Activated T-helper 2 cell treated with anti-CD3 and anti-CD28 coated beads, Interferon-gamma antibody, Interleukin-2, Interleukin-4, amounts not matched to agents 10 μg/mL and 5 μg/mL and 100 μg/mL, durations not matched to agents 14 hours and 24 hours and 36 hours (primary cell): ENCODE data around the gene MT1H. TPM values are rescaled to one million over a fixed set of nuclear protein-coding genes. Genes with fewer than 3 reads are reported as not detected.
A peak's percentile ranks its signal among the peaks of the same experiment; 100 is the strongest.
"Not testable (repeated sequence)": the region's sequence is repeated elsewhere in the genome, so short reads cannot be mapped to it uniquely, and the experiment has no call there.

Experiments
- DNase-seq: peaks from one replicate; pipeline ENCODE4 v3.0.0; 2021; ENCODE audit warnings: low spot score
- H3K27ac Mint-ChIP-seq: one replicate; pipeline ENCODE4 v1.8.0; 2021; ENCODE audit warnings: mixed read lengths
- H3K27me3 Mint-ChIP-seq: one replicate; pipeline ENCODE4 v1.8.0; 2021; ENCODE audit warnings: low read depth, mixed read lengths
- H3K36me3 Mint-ChIP-seq: one replicate; pipeline ENCODE4 v1.8.0; 2021; ENCODE audit warnings: low read depth, mixed read lengths
- H3K4me1 Mint-ChIP-seq: one replicate; pipeline ENCODE4 v1.8.0; 2021; ENCODE audit warnings: low read depth, mixed read lengths
- H3K4me3 Mint-ChIP-seq: one replicate; pipeline ENCODE4 v1.8.0; 2021; ENCODE audit warnings: low read depth, mild to moderate bottlenecking, moderate library complexity, mixed read lengths
- H3K9me3 Mint-ChIP-seq: one replicate; pipeline ENCODE4 v1.8.0; 2021; ENCODE audit warnings: mixed read lengths
- intact Hi-C: fragments of 100-400 bp; cut with micrococcal nuclease; formaldehyde crosslinking; loops from one replicate; pipeline ENCODE4 v1.15.1; 2023
- total RNA-seq: library from RNA; stranded (reverse); gene quantifications from 2 replicates; pipeline ENCODE4 v1.2.3, GENCODE V29; 2022

The MT1H gene
- total RNA-seq, 1 donor from 2014 or later, result not detected

- Mint-ChIP-seq H3K36me3 (no peaks in the 10 kb centered on the region), H3K9me3 (no peaks in the 10 kb centered on the region), H3K27me3 (peaks cover 19% of the 10 kb centered on the region), H3K27ac (no peak overlapping the region), H3K4me3 (peak overlapping the region; percentile 96), H3K4me1 (peaks cover 21% of the 10 kb centered on the region)
- DNase-seq, result no peak
- intact Hi-C loops, result no loop called here
These were observed 11.2 kb upstream of the MT1H start for GRCh38 chr16:56658327-56658875.

GRCh38 chr16:56662357-56663354 is 7.0 kb upstream of the MT1H start:
- intact Hi-C loops, result no loop called here
- Mint-ChIP-seq H3K9me3 (no peaks in the 10 kb centered on the region), H3K27me3 (peaks cover 31% of the 10 kb centered on the region), H3K4me3 (peak overlapping the region; percentile 73), H3K36me3 (no peaks in the 10 kb centered on the region), H3K4me1 (peaks cover 35% of the 10 kb centered on the region), H3K27ac (peak overlapping the region; percentile 70)
- no peak for DNase-seq

GRCh38 chr16:56664506-56664905 is 5.1 kb upstream of the MT1H start:
- Mint-ChIP-seq H3K27me3 (peaks cover 41% of the 10 kb centered on the region), H3K27ac (no peak overlapping the region), H3K9me3 (no peaks in the 10 kb centered on the region), H3K36me3 (no peaks in the 10 kb centered on the region), H3K4me3 (no peak overlapping the region), H3K4me1 (peaks cover 42% of the 10 kb centered on the region)
- intact Hi-C loops, result no loop called here
- DNase-seq, result no peak

- not testable (repeated sequence) for H3K27ac Mint-ChIP-seq, H3K9me3 Mint-ChIP-seq, H3K4me3 Mint-ChIP-seq, H3K36me3 Mint-ChIP-seq, DNase-seq
- intact Hi-C loops, result loop anchor here (5.0 kb wide), 1 partner anchor 33 kb away; the partner anchor contains the start of gene MT1M
- peaks cover 42% of the 10 kb centered on the region for H3K4me1 Mint-ChIP-seq
- peaks cover 46% of the 10 kb centered on the region for H3K27me3 Mint-ChIP-seq
These were observed 4.0 kb upstream of the MT1H start for GRCh38 chr16:56665286-56666261.

GRCh38 chr16:56667581-56668571 is 1.7 kb upstream of the MT1H start, which contains the start of gene MT1G:
Gene MT1G, minus strand, starts transcription at chr16:56668065. Its CDS starts 72 bp downstream, at chr16:56667993.
- Mint-ChIP-seq H3K36me3 (no peaks in the 10 kb centered on the region), H3K9me3 (no peaks in the 10 kb centered on the region), H3K4me3 (no peak within 1 kb of the TSS), H3K27me3 (peaks cover 46% of the 10 kb centered on the region), H3K4me1 (peaks cover 49% of the 10 kb centered on the region), H3K27ac (no peak within 1 kb of the TSS)
- DNase-seq, result peak; percentile 40
- intact Hi-C loops, result loop anchor here (2.0 to 5.0 kb wide), 3 partner anchors 15 to 57 kb away; partner anchors contain the start of genes MT1M and MT1X

- intact Hi-C loops, result loop anchor here (2.0 to 5.0 kb wide), 3 partner anchors 13 to 59 kb away; partner anchors contain the start of genes MT1M and MT1X
- no peak overlapping the region for H3K4me3 Mint-ChIP-seq
- no peaks in the 10 kb centered on the region for H3K36me3 Mint-ChIP-seq
- H3K9me3 Mint-ChIP-seq, result no peaks in the 10 kb centered on the region
- peaks cover 45% of the 10 kb centered on the region for H3K4me1 Mint-ChIP-seq
- no peak for DNase-seq
- peaks cover 43% of the 10 kb centered on the region for H3K27me3 Mint-ChIP-seq
- H3K27ac Mint-ChIP-seq, result no peak overlapping the region
These were observed 416 bp downstream of the MT1H start for GRCh38 chr16:56669840-56670619.

- H3K4me1 Mint-ChIP-seq, result peaks cover 43% of the 10 kb centered on the region
- peaks cover 47% of the 10 kb centered on the region for H3K27me3 Mint-ChIP-seq
- H3K9me3 Mint-ChIP-seq, result no peaks in the 10 kb centered on the region
- no peak for DNase-seq
- H3K27ac Mint-ChIP-seq, result no peak overlapping the region
- intact Hi-C loops, result no loop called here
- H3K4me3 Mint-ChIP-seq, result no peak overlapping the region
- no peaks in the 10 kb centered on the region for H3K36me3 Mint-ChIP-seq
These were observed 963 bp downstream of the MT1H start for GRCh38 chr16:56670620-56670934.

GRCh38 chr16:56671691-56672090 is 2.1 kb downstream of the MT1H start:
- Mint-ChIP-seq H3K27me3 (peaks cover 44% of the 10 kb centered on the region), H3K4me1 (peaks cover 45% of the 10 kb centered on the region)
- DNase-seq, H3K27ac Mint-ChIP-seq, H3K9me3 Mint-ChIP-seq, H3K4me3 Mint-ChIP-seq, H3K36me3 Mint-ChIP-seq: not testable (repeated sequence)
- intact Hi-C loops, result loop anchor here (2.0 kb wide), 1 partner anchor 31 kb away; no protein-coding TSS in a partner anchor

GRCh38 chr16:56672171-56672570 is 2.6 kb downstream of the MT1H start:
- H3K9me3 Mint-ChIP-seq, H3K36me3 Mint-ChIP-seq, H3K4me3 Mint-ChIP-seq, H3K27ac Mint-ChIP-seq, DNase-seq: not testable (repeated sequence)
- intact Hi-C loops, result loop anchor here (2.0 kb wide), 1 partner anchor 31 kb away; no protein-coding TSS in a partner anchor
- Mint-ChIP-seq H3K4me1 (peaks cover 45% of the 10 kb centered on the region), H3K27me3 (peaks cover 44% of the 10 kb centered on the region)

GRCh38 chr16:56672761-56673536 is 3.3 kb downstream of the MT1H start:
- no peaks in the 10 kb centered on the region for H3K36me3 Mint-ChIP-seq
- DNase-seq, result no peak
- intact Hi-C loops, result loop anchor here (2.0 kb wide), 1 partner anchor 30 kb away; no protein-coding TSS in a partner anchor
- peaks cover 42% of the 10 kb centered on the region for H3K27me3 Mint-ChIP-seq
- H3K27ac Mint-ChIP-seq, result no peak overlapping the region
- peaks cover 43% of the 10 kb centered on the region for H3K4me1 Mint-ChIP-seq
- no peaks in the 10 kb centered on the region for H3K9me3 Mint-ChIP-seq
- H3K4me3 Mint-ChIP-seq, result no peak overlapping the region
